GM19328 (cell line): Measurements from ENCODE around the gene MCM3.

Experiments used
- ATAC-seq: cut with Tn5 transposase; IDR thresholded peaks from one replicate; pipeline ENCODE4 v1.9.1; 2021; ENCODE audit warnings: mild to moderate bottlenecking, moderate library complexity; ENCODE audit not compliant: unreplicated experiment

Gene MCM3

DNA sequence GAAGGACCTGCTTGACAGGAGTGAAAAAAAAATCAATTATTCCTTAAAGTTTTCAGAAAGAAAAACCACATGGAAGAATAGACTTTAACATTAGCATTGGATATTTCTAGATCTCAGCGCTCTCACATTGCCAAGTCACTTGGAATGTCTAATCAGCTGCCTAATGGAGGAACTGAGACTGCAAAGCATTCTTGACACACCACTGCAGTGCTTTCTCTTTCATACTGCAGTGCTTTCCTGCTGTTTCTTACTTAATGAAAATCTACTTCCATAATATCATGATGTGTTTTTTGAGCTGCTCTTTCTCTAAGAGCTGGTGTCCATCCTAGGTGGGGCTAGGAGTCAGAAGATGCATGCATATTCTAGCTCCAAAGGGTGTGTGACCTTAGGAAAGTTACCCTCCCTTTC is 20.4 kb upstream of the MCM3 start:
- peak; percentile 42 for ATAC-seq

DNA sequence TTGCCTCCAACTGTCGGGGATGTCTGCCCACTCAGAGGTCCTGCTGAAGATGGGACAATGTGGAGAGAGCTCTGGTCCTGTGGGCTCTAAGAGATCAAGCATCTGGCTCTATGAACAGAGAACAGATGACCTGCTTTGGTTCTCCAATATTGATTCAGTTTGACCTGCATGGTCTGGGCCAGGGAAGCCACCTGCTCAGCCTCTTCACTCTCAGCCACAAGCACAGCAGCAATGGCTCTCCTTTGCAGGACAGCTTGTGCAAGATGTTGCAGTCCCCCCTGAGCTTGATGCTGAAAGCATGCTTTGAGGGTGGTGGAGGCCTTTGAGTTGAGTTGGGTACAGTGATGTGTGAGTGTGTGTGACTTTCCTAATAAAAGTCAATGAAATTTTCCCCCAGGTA is 18.6 kb upstream of the MCM3 start:
- ATAC-seq = no peak

DNA sequence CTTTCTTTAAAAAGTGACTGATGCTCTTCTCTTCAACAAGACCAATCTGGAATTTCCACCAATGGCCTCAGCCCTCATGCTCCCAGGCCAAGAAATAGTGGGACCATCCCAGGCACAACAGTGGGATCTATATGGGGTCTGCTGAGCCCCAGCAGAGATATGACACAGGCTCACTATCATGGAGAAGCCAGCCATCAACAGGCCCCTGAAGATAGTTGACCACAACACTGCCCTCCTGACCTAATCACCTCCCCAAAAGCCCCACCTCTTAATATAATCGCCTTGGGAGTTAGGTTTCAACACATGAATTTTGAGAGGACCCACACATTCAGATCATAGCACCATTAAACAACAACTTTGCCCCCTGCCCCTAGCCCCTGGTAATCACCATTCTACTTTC is 16.8 kb upstream of the MCM3 start:
- no peak for ATAC-seq

DNA sequence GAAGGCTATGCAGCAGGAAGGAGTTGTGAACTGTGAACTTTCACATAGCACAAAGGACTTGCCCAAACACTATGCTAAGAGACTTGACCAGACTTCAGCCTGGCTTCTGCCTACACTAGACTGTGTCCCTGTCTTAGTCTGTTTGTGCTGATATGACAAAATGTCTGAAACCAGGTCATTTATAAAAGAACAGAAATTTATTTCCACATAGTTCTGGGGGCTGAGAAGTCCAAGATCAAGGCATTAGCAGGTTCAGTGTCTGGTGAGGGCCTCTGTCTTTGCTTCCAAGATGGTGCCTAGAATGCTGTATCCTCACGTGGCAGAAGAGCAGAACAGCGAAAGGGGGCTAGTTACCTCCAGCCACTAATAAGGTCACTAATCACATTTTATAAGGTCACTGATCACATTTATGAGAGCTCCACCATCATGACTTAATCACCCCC is 16.0 kb upstream of the MCM3 start:
- ATAC-seq = no peak

DNA sequence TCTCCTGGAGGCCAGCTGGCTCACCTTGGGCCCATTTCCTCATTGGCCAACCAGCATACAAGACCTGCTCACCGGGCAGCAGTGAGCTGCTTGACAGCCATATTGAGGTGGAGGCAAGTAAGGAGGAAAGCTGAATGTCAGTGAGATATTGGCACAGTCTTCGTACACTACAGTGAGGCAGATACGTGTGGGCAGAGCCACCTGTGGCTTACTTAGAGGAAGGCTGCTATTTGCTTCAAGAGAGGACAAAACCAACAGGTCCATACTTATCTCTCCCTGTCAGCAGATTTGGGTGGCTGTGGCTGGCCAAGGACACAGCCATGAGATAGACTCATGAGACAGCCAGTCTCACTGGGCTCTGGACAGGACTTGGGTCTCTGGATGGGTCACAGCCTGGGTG is 15.1 kb upstream of the MCM3 start:
- no peak for ATAC-seq

DNA sequence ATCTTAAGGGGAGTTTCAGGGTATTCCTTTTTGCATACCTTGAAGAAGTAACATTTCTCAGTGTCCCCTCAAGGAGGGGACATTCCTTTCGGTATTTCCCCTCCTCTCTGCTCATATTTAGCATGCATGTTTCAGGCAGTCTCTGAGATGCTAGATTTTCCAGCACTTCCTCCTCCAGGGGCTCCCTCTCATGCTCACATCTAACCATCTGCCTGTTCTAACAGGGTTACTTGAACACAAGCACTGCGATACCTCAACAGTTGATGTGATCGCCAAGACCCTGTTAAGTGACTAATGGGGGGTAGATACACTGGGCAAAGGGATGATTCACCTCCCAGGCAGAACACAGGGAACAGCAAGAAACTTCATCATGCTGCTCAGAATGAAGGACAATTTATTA is 12.9 kb upstream of the MCM3 start:
- no peak for ATAC-seq

DNA sequence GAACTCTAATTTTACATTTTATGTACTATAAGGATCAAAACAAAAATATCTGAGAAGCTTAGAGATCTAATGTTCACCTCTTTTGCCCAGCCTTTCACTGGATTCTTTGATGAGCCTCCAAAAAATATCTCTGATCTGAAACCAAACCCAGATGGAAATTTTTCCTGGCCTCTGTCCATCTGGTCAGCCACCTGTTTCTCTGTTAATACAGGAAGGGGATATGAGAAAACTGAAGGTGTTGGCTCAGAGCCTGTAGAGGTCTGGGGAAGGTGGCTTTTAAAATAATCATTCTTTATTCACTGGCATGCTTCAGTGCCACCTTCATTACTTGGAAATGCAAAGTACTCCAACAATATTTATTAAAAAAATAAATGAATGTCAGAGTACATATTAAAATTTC is 8.5 kb upstream of the MCM3 start:
- no peak for ATAC-seq

DNA sequence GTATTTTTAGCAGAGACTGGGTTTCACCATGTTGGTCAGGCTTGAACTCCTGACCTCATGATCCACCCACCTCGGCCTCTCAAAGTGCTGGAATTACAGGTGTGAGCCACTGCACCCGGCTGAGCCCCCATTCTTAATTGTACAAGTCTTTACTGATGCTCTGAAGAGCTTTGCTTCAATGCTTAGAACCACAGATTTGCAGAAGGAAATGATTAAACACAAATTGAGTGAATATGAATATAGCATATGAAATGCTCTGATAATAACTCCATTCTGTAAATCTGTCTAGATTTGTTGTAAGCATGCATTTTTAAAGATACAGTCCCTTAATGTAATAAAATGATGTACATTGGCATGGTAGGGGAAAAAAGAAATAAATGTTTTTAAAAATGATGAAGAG is 4.3 kb upstream of the MCM3 start:
- no peak for ATAC-seq

DNA sequence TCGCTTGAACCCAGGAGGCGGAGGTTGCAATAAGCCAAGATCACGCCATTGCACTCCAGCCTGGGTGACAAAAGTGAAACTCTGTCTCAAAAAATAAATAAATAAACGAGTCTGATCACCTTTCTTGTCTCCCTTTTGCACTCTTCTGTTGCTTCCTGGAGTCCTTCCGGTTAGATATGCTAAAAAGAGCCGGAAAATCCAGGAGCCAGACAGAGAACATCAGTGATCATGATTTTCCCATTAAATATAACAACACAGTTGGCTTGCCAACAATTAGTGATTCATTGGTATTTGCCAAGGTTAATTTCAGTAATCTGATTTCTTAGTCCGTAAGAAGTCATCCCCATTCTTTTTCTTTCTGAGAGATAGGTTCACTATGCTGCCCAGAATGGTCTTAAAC is 3.7 kb upstream of the MCM3 start:
- ATAC-seq = no peak

DNA sequence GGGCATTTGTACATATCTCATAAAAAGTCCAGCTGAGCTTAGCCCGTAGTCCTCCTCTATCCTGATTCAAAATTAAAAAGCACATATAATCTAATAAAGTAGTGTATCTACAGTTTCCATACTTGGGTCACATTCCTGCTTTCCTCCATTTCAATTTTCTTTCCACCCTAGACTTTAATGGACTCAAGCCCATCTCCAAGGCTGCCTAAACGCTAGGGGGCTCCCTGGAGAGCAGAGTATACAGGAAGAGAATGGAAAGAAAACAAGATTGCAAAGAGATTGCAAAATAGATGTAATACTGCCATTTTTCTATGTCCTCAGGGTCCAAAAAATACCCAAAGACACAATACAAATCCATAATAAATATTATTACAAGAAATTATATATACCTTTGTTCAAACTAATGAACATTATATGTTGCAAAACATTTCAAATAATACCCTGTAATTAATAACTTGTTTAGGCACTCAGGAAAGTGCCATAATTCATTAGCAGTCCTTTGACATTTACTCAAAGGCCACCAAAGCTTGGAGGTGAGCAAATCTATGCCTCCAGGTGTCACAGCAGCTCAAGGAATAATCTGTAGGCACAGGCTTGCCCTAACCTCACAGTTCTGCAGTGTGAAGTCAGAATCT is 2.4 kb upstream of the MCM3 start:
- ATAC-seq = no peak

DNA sequence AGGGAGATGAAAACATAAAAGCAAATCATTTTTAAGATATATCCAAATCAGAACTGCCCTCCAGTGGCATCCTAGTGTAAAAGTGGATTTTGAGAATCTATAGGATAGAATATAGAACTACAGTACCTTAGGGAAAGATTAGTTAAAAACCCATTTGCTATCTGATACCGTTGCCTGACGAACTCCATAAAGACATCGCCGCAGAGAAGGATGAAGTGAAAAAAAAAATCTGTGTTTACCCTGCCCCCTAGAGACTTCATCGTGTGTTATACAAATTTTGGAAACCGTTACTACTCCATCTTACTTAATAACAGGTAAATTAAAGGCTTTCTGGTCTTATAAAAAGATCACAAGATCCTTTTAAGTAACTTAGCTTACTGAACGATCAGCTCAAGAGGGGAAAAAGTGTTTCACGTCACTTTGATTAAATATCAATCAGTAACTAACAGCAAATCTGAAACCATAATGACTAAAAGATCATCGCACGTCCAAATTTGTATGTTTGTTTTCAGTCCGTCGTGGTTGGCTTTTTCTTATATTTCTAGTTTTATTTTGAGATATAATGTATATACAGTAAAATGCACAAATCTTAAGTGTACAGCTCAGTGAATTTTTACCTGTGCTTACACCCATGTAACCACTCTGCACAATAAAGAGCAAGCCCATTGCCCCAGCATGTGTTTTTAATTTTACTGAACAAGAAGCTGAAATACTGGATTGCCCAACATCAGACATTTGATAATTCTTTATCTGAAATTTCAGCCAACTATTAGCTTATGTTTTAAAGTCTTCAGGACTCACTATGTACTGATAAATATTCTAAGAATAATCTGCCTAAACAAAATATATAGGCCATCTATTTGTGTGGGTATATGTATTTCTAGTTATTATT is 881 bp upstream of the MCM3 start:
- ATAC-seq = no peak

DNA sequence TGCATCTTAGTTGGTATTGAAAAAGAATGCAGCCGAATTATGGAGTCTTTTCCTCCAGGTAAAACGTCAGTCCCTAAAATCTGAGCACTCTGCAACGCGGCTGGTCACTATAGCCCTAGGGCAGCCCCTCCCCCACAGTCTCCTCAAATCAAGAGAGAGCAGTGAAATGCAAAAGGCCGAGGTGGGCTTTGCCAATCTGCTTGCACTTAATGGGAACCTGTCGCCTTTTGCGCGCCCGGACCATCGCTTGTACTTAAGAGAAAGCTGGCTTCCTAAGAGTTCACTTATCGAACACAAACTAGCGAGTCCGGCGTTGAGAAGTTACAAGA is 447 bp downstream of the MCM3 start:
- no peak for ATAC-seq

DNA sequence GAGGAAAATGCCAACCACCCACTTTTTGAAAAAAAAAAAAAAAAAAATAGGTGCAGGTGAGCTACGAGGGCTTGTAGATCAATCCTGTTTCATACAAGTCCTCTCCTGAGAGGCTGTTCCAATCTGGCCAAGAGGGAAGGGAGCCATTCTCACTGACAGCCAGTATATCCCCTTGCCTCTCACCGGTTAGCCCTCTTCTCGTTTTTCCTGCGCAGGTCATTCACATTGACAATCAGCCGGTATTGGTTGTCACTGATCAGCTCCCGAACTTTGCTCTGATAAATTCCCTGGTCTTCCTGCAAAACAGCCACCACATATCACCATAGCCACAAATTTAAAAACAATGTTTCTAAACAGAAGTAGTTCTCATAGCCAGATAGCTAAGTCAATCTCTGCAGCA is 1.4 kb downstream of the MCM3 start:
- no peak for ATAC-seq

DNA sequence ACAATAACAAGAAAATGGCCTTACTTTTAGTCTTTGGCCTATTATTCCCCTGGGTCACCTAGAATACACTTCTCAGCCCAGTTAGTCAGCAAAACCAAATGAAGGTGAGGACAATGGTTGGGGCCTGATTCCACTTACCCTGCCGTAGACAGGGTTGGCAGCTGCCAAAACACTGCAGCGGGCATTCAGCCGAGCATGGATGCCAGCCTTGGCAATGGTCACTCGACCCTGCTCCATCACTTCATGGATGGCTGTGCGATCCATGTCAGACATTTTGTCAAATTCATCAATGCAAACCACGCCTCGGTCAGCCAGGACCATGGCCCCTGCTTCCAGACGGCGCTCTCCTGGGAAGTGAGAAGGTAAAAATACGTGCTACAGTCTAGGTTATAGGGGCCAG is 8.4 kb downstream of the MCM3 start:
- ATAC-seq = no peak

DNA sequence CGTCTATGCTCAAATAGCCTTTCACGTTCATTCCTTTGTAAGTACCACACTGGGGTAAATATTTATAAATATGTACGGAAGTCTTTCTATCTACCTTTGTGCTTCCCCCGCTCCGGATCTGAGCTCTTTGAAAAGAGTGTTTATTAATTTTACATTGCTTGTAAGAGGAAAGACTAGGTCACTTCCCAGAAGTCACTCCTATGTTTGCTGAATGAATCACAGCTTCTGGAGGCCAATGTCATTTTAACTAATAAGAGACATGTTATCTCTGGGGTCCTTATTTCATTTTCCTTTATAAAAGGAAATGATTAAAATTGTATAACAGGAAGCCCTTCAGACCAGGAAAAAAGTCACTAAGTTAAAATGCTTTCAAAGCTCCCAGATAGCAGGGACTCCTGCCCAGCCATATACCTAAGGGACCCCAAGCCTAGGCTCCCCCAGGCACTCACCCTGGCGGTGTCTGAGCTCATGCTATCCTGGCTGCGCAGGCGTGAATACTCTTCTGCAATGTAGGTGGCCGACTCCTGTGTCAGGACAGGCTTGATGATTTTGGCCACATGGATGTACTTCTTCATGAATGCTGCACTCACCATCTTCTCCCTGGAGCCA is 12.6 kb downstream of the MCM3 start:
- ATAC-seq = no peak

DNA sequence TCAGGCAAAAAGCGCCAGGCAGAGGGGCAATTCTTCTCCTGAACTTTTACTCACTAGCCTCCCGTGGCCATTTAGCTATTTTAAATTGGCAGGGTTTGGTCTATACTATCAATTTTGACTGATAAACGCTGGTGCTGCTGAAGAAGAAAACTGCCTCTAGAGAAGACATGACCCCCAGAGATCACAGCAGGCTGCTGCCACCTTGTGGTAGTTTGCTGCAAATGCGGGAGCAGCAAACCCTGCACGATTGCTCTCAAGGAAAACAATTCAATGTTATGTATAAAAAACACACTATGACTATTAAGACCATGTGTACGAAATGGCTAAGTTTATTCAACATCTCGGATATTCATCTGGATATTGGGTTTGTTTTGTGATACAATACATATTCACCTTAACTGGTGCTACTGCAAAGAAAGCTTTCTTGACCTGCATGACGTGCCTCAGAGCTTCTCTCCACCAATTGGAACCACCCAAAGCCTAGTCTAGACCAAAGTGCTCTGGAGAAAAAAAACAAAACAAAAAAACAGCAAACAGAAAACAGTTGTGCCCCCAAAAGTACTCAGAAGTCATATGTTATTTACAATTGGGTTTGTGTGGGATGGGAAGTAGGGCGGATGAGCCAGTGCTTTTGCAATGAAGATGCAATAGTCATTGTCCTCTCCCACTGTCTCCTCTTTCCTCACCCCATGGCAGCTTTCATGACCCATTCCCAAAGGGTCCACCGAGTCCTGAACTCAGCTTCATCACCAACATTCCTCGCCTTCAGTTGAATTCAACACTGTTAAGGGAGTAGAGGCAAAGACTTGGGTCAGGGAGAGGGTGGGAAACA is 20.6 kb downstream of the MCM3 start:
- peak; percentile 61 for ATAC-seq

DNA sequence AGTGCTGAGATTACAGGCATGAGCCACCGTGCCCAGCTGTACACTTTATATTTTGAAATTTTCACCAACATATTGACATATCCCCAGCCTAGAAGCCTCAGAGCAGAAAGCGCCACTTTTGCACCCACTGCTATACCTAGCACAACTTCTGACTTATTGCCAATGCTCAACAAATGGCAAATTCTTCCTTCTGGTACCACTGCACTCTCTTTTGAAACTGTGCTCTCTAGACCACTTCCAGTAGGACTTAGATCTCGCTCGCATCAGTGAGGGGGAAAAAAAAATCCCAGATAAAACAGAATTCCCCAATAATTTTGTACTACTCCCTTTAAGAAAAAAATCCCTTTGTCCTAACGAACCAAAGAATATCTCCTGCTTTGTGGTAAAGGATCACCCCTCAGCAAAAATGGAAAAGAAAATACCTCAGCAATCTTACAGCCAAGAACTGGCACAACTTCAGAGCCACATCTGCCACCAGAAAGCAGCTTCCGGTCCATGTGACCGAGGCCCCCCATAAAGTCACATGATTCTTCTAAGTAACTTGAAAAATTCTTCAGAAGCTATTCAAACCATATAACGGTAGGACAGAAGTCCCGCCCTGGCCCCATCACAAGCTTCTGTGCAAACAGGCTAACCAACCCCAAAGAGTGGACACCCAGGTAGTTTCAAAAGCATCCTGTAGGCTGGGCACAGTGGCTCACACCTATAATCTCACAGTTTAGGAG is 21.8 kb downstream of the MCM3 start:
- no peak for ATAC-seq

DNA sequence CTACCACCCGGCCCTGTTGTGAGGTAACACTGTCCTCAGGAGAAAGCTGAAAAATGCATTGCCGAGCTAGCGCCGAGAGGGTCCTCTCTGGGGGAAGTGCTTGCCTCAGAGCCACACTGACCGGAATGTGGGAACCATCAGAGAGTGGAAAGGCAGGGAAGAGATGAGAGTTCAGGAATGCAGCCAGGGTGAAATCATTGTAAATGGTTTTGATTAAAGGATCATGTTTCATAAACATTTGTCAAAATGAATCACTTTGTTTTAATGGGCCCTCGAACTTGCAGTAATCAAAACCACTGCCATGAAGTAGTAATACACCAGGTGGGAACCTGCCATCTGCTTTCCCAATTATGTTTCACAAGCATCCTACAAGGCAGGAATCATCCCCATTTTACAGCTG is 23.3 kb downstream of the MCM3 start:
- ATAC-seq = no peak

DNA sequence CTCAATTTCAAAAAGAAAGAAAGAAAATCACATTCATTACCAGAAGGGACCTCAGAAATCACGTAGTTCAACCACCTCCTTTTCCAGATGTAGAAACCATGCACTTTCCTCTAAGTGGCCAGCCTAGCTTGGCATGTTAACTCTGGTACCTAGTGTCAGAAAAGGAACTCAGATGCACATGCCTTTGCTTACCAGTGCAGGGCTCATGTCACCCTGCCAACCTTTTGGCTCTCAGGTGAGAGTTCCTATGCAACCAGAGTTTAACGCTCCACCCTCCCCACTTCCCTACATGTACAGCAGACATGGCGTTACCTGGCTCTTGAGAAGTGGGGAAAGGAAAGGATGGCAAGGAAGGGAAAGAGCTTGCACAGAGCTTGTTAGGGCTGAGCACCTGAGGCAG is 23.9 kb downstream of the MCM3 start:
- no peak for ATAC-seq

DNA sequence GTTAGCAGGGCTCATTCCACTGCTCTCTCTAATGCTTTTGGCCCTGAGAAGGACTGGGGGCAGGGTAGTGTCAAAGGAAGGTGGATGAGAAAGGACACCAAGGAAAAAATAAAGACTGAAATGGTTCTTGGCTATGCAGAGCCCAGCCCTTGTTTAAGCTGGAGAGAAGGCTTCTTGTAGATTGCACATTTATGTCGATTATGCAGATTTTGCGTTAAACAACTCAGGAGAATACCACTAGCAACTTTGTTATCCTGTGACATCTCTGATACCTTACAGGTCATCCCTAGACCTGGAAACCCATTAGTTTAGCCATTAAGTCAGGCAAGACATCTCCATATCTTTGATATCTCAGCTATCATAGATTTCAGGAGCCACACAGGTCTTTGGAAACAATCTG is 29.1 kb downstream of the MCM3 start:
- no peak for ATAC-seq
